DND-41 (cell line): Measurements from ENCODE around the gene AGAP1.

ENCODE experiments used
- EZH2 ChIP-seq: IDR thresholded peaks from 3 replicates; pipeline ENCODE4 v1.6.1; 2012; ENCODE audit warnings: borderline replicate concordance, low read depth, mild to moderate bottlenecking, moderate library complexity, low read length, inconsistent platforms; ENCODE audit not compliant: severe bottlenecking
- TF ChIP-seq, protein P1 (sequence below): IDR thresholded peaks from 2 replicates; pipeline ENCODE4 v1.5.1; 2012; ENCODE audit warnings: borderline replicate concordance, low read length, moderate library complexity, mild to moderate bottlenecking; ENCODE audit not compliant: poor library complexity, severe bottlenecking; ENCODE audit errors: extremely low read depth

GRCh38 chr2:235493402-235493774 is 455 bp upstream of the AGAP1 start:
- TF ChIP-seq, protein P1, sequence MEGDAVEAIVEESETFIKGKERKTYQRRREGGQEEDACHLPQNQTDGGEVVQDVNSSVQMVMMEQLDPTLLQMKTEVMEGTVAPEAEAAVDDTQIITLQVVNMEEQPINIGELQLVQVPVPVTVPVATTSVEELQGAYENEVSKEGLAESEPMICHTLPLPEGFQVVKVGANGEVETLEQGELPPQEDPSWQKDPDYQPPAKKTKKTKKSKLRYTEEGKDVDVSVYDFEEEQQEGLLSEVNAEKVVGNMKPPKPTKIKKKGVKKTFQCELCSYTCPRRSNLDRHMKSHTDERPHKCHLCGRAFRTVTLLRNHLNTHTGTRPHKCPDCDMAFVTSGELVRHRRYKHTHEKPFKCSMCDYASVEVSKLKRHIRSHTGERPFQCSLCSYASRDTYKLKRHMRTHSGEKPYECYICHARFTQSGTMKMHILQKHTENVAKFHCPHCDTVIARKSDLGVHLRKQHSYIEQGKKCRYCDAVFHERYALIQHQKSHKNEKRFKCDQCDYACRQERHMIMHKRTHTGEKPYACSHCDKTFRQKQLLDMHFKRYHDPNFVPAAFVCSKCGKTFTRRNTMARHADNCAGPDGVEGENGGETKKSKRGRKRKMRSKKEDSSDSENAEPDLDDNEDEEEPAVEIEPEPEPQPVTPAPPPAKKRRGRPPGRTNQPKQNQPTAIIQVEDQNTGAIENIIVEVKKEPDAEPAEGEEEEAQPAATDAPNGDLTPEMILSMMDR, result no peak
- no peak for TF ChIP-seq EZH2
